GM12864 (cell line): Measurements from ENCODE around the gene LILRA5.
"Not testable (repeated sequence)": the region's sequence is repeated elsewhere in the genome, so short reads cannot be mapped to it uniquely, and the experiment has no call there.

Experiments
- DNase-seq: peaks from one replicate; pipeline ENCODE4 v3.0.0-alpha.2; 2011; ENCODE audit warnings: low read depth
- H3K4me3 ChIP-seq: 2 replicates; pipeline ENCODE4 v1.5.1; 2011; ENCODE audit warnings: mild to moderate bottlenecking, low read depth, low read length, control low read depth
- CTCF ChIP-seq: IDR thresholded peaks from 2 replicates; pipeline ENCODE4 v1.5.1; 2011; ENCODE audit warnings: low read depth, mild to moderate bottlenecking, moderate library complexity, low read length, control low read depth, inconsistent platforms; ENCODE audit errors: missing control alignments

Gene LILRA5

GRCh38 chr19:54275951-54276350 is 37.0 kb downstream of the LILRA5 start:
- DNase-seq: no peak
- TF ChIP-seq CTCF: no peak
- no peak overlapping the region for H3K4me3 ChIP-seq

GRCh38 chr19:54274516-54274915 is 38.5 kb downstream of the LILRA5 start:
- not testable (repeated sequence) for H3K4me3 ChIP-seq, DNase-seq

GRCh38 chr19:54273821-54274220 is 39.1 kb downstream of the LILRA5 start:
- DNase-seq: no peak
- no peak for TF ChIP-seq CTCF
- H3K4me3 ChIP-seq: no peak overlapping the region

- not testable (repeated sequence) for H3K4me3 ChIP-seq, DNase-seq
Measured at GRCh38 chr19:54272181-54272580, 40.8 kb downstream of the LILRA5 start.

- not testable (repeated sequence) for H3K4me3 ChIP-seq, DNase-seq
Measured at GRCh38 chr19:54271587-54271986, 41.4 kb downstream of the LILRA5 start.

- no peak overlapping the region for H3K4me3 ChIP-seq
- no peak for DNase-seq
- TF ChIP-seq CTCF: no peak
Measured at GRCh38 chr19:54271106-54271505, 41.9 kb downstream of the LILRA5 start.

GRCh38 chr19:54268936-54269335 is 44.0 kb downstream of the LILRA5 start:
- no peak for TF ChIP-seq CTCF
- no peak overlapping the region for H3K4me3 ChIP-seq
- no peak for DNase-seq

GRCh38 chr19:54266133-54266532 is 46.8 kb downstream of the LILRA5 start:
- peak; percentile 89 for TF ChIP-seq CTCF
- H3K4me3 ChIP-seq: no peak overlapping the region
- peak; percentile 27 for DNase-seq

- H3K4me3 ChIP-seq: no peak overlapping the region
- no peak for DNase-seq
- TF ChIP-seq CTCF: no peak
Measured at GRCh38 chr19:54262470-54262869, 50.5 kb downstream of the LILRA5 start.
